Keratinocyte (primary cell): Measurements from ENCODE around the gene SLC24A5. TPM values are rescaled to one million over a fixed set of nuclear protein-coding genes. Genes with fewer than 3 reads are reported as not detected.
A peak's percentile ranks its signal among the peaks of the same experiment; 100 is the strongest.

Experiments
- DNase-seq: peaks from one replicate; pipeline ENCODE4 v3.0.0-alpha.2; 2011; ENCODE audit warnings: low read depth, missing footprints, low spot score
- FAIRE-seq: peaks from 2 replicates; lab custom pipeline; 2011; peaks lifted over from hg19 to GRCh38; lab: Jason Lieb, UNC
- H2AFZ ChIP-seq: 2 replicates; pipeline ENCODE4 v1.6.0; 2012; ENCODE audit warnings: low read length, control low read depth, inconsistent platforms; ENCODE audit not compliant: control insufficient read depth
- H3K27ac ChIP-seq: 2 replicates; pipeline ENCODE4 v1.5.1; 2011; ENCODE audit warnings: low read length; ENCODE audit not compliant: control insufficient read depth, insufficient read depth
- H3K27me3 ChIP-seq: 3 replicates; pipeline ENCODE4 v1.6.0; 2011; ENCODE audit warnings: low read length; ENCODE audit not compliant: control insufficient read depth, insufficient read depth; ENCODE audit errors: extremely low read depth
- H3K36me3 ChIP-seq, 2 experiments: 2 replicates in 1 of 2; 3 replicates in 1 of 2; pipeline ENCODE4 v1.5.1; 2011; ENCODE audit warnings: low read length in 2 of 2, mild to moderate bottlenecking in 1 of 2; ENCODE audit not compliant: control insufficient read depth in 2 of 2, insufficient read depth in 2 of 2; ENCODE audit errors: extremely low read depth in 1 of 2
- H3K4me1 ChIP-seq: 3 replicates; pipeline ENCODE4 v1.5.1; 2011; ENCODE audit warnings: low read length; ENCODE audit not compliant: control insufficient read depth, insufficient read depth; ENCODE audit errors: extremely low read depth
- H3K4me2 ChIP-seq: 3 replicates; pipeline ENCODE4 v1.6.0; 2011; ENCODE audit warnings: low read depth, low read length; ENCODE audit not compliant: control insufficient read depth, insufficient read depth; ENCODE audit errors: extremely low read depth
- H3K4me3 ChIP-seq, 3 experiments: fragments of 200-600 bp in 1 of 3; sonication (generic) in 1 of 3; 2 replicates in 2 of 3; 3 replicates in 1 of 3; pipeline ENCODE4 v1.5.1; 2011 to 2016; ENCODE audit warnings: low read length in 3 of 3, mild to moderate bottlenecking in 3 of 3, control low read depth in 2 of 3, inconsistent platforms in 1 of 3, low read depth in 1 of 3, mixed read lengths in 1 of 3, mixed run types in 1 of 3, moderate library complexity in 1 of 3; ENCODE audit not compliant: control insufficient read depth in 2 of 3, insufficient read depth in 2 of 3; ENCODE audit errors: extremely low read depth in 1 of 3
- H3K79me2 ChIP-seq: 2 replicates; pipeline ENCODE4 v1.6.0; 2012; ENCODE audit warnings: low read length; ENCODE audit not compliant: control insufficient read depth, insufficient read depth
- H3K9ac ChIP-seq: 3 replicates; pipeline ENCODE4 v1.6.0; 2011; ENCODE audit warnings: low read length; ENCODE audit not compliant: control insufficient read depth, insufficient read depth; ENCODE audit errors: extremely low read depth
- H3K9me1 ChIP-seq: 3 replicates; pipeline ENCODE4 v1.6.0; 2011; ENCODE audit warnings: low read length; ENCODE audit not compliant: control insufficient read depth, insufficient read depth; ENCODE audit errors: extremely low read depth
- H3K9me3 ChIP-seq: 2 replicates; pipeline ENCODE4 v1.5.1; 2012; ENCODE audit warnings: low read depth, low read length; ENCODE audit not compliant: control insufficient read depth
- H4K20me1 ChIP-seq: 3 replicates; pipeline ENCODE4 v1.6.0; 2011; ENCODE audit warnings: low read length; ENCODE audit not compliant: control insufficient read depth, insufficient read depth; ENCODE audit errors: extremely low read depth
- CTCF ChIP-seq, 3 experiments: IDR thresholded peaks in 1 of 3; conservative IDR thresholded peaks in 1 of 3; optimal IDR thresholded peaks in 1 of 3; 2 replicates in 2 of 3; 3 replicates in 1 of 3; pipeline versions ENCODE3 to v1.5.1; 2011; ENCODE audit warnings: low read length in 3 of 3, mild to moderate bottlenecking in 3 of 3, moderate library complexity in 2 of 3, control low read depth in 1 of 3, inconsistent platforms in 1 of 3; ENCODE audit not compliant: insufficient read depth in 2 of 3; ENCODE audit errors: extremely low read depth in 1 of 3
- EZH2 ChIP-seq: IDR thresholded peaks from one replicate; pipeline ENCODE4 v1.6.1; 2012; ENCODE audit warnings: inconsistent platforms, mild to moderate bottlenecking, low read length, moderate library complexity
- dilution Hi-C: fragments of 300-500 bp; cut with MboI; formaldehyde crosslinking; loops from one replicate; pipeline ENCODE4 v1.7.0; 2020; ENCODE audit warnings: low sequenced_read_pairs; ENCODE audit not compliant: extremely low pct_ligation_motif_present
- polyA plus RNA-seq, 5 experiments: library from polyadenylated mRNA; depleted of rRNA in 3 of 5; stranded (reverse) in 3 of 5; stranded (forward) in 1 of 5; unstranded in 1 of 5; fragments of >200 nt; gene quantifications; 1 replicate in 1 of 5; 2 replicates in 3 of 5; 3 replicates in 1 of 5; pipeline versions ENCODE4 v1.2.1 to v1.2.3, GENCODE V29; 2011 to 2012; ENCODE audit warnings: missing spikeins in 2 of 5, low read depth in 1 of 5, low replicate concordance in 1 of 5

The SLC24A5 gene
- polyA plus RNA-seq, 1 donor (not counting 4 experiments of a cell fraction or from before 2014, with no cell fraction given) = 0.04 TPM

- Histone ChIP-seq H4K20me1 (no peaks in the 10 kb centered on the region), H3K4me3 (no peak overlapping the region), H3K36me3 (no peaks in the 10 kb centered on the region), H3K27ac (no peak overlapping the region), H3K79me2 (no peaks in the 10 kb centered on the region), H2AFZ (no peak overlapping the region), H3K27me3 (no peaks in the 10 kb centered on the region), H3K4me1 (no peaks in the 10 kb centered on the region), H3K9me1 (no peaks in the 10 kb centered on the region), H3K9ac (no peak overlapping the region), H3K4me2 (no peak overlapping the region), H3K9me3 (no peaks in the 10 kb centered on the region)
- no peak for DNase-seq
- peak; percentile 51 for FAIRE-seq
- dilution Hi-C loops = no loop called here
- TF ChIP-seq CTCF (optimal IDR thresholded peaks at IDR 0.05 in 1 of 3, IDR thresholded peaks at IDR 0.05 in 1 of 3, conservative IDR thresholded peaks at IDR 0.05 in 1 of 3; ENCODE audit: extremely low read depth in 1 of 3, insufficient read depth in 2 of 3, low read length in 3 of 3) (peak; percentile 54 to 85 (median 72)), EZH2 (no peak)
Measured at GRCh38 chr15:48112242-48112641, 8.5 kb upstream of the SLC24A5 start.

- Histone ChIP-seq H3K36me3 (no peaks in the 10 kb centered on the region), H3K4me3 (no peak overlapping the region), H3K4me1 (no peaks in the 10 kb centered on the region), H3K27ac (no peak overlapping the region), H3K9me3 (no peaks in the 10 kb centered on the region), H4K20me1 (no peaks in the 10 kb centered on the region), H2AFZ (no peak overlapping the region), H3K79me2 (no peaks in the 10 kb centered on the region), H3K27me3 (no peaks in the 10 kb centered on the region), H3K4me2 (no peak overlapping the region), H3K9ac (no peak overlapping the region), H3K9me1 (no peaks in the 10 kb centered on the region)
- no peak for TF ChIP-seq CTCF (optimal IDR thresholded peaks at IDR 0.05 in 1 of 3, IDR thresholded peaks at IDR 0.05 in 1 of 3, conservative IDR thresholded peaks at IDR 0.05 in 1 of 3; ENCODE audit: extremely low read depth in 1 of 3, insufficient read depth in 2 of 3, low read length in 3 of 3)
- TF ChIP-seq EZH2 = no peak
- no peak for DNase-seq
- FAIRE-seq = no peak
- dilution Hi-C loops = no loop called here
Measured at GRCh38 chr15:48119277-48119676, 1.5 kb upstream of the SLC24A5 start.
